Cardiac septum (tissue), 1 donor: ENCODE results near the gene ATP8B3. TPM values are rescaled to one million over a fixed set of nuclear protein-coding genes. Genes with fewer than 3 reads are reported as not detected.

ENCODE experiments used
- DNase-seq: peaks from one replicate; pipeline ENCODE4 v3.0.0-alpha.2; 2020; ENCODE audit warnings: low spot score
- intact Hi-C: fragments of 100-400 bp; cut with DNase I; formaldehyde crosslinking; loops from one replicate; pipeline ENCODE4 v1.14.0; 2022
- total RNA-seq: library from RNA; stranded (reverse); fragmentation: NEBNext Ultra II Directional; extraction: Animal tissue kit (Norgen Biotek cat#: 25700); gene quantifications from one replicate; pipeline ENCODE4 v1.2.1, GENCODE V29; 2021
- donor health status: DM: no; HTN: no; CAD: no.

Gene ATP8B3
- total RNA-seq, 1 donor from 2014 or later, result 0.78 TPM

DNA sequence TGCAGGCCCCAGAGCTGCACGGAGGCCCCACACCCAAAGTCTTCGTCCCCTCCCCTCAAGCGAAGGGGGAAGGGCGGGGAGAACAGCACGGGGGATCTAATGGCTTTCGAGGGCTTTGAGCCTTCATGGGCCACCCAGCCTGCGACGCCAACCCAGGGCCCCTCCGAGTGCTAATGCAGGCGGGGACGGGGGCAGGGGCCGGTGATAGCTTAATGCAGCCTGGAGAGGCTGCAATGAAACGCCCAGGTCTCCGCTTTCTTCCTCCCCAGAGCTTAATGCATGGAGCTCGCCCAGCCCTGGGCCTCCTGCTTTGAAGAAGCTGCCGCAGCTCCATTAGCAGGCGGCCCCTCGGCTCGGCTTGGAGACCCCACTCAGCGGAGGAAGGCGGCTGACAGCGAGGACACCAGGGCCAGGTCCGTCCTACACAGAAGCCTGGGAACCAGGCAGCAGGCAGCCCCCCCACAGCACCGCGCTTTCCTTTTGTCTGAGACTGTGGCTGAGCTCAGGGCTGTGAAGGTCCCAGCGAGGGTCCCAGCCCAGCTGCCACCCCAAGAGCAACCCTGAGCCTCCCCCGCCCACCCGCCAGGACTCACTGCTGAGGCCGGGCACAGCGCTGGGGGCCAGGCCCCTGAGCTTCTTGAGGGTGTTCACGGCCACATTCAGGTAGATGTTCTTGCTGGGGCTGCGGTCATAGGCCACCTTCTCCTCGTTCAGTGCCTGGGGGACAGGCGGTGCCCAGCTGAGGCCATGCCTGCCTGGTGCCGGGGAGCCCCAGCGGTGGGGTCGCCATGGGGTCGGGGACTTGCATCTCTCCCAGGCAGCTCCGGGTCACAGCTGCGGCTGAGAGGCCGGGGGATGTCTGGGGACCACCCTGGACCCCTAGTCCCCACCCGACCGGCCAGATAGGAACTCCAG is 7.5 kb upstream of the ATP8B3 start:
- DNase-seq, result no peak
- intact Hi-C loops, result no loop called here

DNA sequence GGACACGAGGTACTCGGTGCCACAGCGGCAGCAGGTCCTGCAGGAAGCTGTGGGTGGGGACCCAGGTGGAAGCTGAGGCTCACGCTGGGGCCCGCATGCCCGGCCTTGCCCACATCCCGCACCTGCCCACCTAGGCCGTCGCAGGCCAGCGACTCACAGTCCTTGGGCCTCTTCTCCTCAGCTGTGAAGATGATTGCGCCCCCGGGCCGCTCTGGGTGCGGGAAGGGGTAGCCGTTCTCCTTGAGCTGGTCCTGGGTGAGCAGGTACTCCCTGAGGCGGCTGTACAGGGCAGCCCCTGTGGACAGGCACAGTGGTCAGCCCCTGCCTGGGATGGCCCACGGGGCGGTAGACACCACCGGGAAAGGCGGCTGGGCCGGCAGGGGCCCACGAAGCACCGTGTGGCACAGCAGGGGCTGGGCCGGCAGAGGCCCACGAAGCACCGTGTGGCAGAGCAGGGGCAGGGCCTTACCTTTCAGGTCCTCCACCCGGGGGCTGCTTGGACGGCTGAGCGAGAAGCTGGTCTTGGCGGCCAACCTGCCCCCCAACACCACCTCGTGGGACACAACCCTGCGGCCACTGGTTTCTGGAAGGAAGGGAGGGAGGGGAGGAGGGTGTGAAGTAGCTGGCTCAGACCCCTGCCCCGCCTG is 6.6 kb upstream of the ATP8B3 start:
- intact Hi-C loops, result no loop called here
- no peak for DNase-seq

DNA sequence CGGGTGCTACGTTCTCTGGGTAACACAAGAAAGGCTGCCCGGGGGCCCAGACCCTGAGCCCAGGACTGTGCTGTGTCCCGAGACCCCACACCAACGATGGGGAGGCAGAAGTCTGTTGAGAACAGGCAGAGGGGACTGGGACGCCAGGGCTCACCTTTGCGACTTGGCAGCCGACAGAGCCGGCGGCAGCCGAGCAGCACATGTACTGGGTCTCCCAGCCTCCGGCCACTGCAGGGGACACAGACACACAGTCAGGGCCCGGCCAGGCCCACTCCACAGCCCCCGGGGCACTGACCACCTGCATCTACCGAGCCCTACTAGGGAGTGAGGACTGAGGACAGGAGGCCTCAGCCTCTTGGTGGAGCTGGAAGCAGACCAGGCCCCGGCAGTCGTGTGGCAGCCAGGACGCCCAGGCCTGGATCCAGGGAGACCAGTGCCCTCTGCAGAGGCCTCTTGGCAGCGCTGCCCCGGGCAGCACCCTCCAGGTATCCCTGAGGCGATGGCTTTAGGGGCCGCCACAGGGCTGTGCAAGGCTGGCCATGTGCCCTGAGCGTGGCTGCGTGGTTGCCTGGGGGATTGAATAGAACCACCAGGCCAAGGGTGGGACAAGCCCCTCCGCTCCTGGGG is 5.6 kb upstream of the ATP8B3 start:
- intact Hi-C loops, result no loop called here
- no peak for DNase-seq

DNA sequence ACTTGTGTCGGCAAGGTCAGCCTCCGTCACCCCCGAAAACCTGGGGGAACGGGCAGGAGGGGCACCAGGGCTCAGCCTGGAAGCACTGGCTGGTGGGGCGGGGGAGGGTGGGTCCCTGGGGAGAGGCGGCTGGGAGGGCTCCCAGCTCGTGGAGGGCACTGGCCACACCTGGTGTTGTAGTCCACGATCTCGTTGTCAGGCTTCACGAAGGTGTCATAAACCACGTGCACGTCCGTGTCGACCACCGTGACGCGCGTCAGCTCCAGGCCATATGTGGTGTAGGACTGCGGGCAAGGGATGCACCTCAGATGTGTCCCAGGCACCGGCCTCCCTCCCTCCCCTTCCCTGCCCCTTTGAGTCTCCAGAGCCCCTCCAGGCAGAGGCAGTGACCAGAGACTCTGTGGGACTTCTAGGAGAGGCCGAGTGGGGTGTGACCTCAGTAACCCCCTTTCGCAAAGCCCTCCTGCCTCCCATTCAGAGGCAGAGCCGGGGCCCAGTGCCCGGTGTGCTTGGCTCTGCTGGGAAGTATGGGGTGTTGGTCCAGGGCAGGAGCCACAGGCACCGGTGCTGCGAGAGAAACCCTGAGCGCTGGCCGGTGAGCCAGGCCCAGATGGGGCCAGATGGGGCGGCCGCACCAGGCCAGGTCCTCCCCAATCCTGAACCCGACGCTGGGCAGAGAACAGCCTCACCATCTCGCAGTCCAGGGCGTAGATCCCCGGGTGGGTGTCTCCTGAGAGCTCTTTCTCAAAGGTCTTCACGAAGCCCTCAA is 4.6 kb upstream of the ATP8B3 start:
- DNase-seq, result no peak
- intact Hi-C loops, result no loop called here

- DNase-seq, result no peak
- intact Hi-C loops, result no loop called here
These were observed 3.8 kb upstream of the ATP8B3 start for GRCh38 chr19:1815605-1816529.

GRCh38 chr19:1814833-1815604 is 2.9 kb upstream of the ATP8B3 start:
- intact Hi-C loops, result no loop called here
- DNase-seq, result no peak

DNA sequence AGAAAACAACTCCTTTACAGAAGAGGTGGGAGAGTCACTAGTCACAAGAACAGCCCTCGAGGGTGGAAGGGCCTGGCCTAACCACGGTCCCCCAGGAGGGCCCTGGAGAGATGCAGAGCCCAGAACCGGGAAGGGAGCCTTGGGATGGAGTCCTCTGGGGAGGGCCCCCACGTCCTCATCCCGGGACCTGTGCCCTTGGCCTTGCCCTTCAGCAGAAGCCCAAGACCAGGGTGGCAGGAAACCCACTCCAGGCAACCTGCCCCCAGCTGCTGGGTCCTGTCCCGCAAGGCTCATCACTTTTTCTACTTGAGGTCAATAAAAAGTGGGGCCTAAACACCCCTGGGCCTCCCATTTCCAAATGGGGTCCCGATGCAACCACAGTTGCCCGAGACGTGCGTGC is 2.3 kb upstream of the ATP8B3 start:
- no peak for DNase-seq
- intact Hi-C loops, result no loop called here

DNA sequence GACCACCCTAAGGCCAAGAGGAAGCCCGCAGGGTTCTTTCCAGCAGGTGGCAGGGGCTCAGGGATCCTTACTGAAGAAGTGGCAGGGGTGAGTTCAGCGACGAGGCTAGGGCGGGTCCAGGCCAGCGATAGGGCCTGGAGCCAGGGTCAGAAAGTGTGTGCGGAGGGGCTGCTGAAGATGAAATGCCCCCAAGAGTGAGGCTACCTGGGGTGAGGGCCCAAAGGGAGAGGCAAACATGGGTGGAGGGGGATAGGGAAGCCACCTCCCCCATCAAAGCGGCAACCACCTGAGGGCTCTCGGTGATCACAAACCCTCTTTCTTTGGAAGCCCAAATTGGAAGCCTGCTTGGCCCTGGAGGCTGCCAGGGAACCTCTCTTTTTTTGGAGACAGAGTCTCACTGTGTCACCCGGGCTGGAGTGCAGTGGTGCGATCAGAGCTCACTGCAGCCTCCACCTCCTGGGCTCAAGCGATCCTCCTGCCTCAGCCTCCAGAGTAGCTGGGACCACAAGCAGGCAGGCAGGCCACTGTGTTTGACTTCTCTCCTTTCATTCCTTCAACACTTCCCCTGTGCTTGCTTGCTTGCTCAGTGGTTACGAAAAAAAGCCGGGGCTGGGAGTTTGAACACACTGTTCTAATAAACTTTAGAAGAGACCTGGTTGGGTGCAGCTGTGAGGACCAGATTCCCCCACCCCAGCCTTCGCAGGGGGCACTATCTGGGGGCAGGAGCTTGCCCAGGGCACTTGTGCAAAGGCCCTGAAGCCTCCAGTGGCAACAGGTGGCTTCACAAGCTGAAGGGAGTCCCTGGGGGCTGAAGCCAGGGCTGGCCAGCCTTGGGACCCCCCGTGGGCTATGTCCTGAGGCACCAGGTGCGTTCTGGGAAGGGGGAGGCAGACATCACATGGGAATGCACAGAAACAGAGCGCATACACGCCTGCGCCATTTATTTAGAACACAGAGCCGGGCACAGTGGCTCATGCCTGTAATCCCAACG is 1.4 kb upstream of the ATP8B3 start:
- intact Hi-C loops, result no loop called here
- no peak for DNase-seq

- intact Hi-C loops, result no loop called here
These were observed 533 bp upstream of the ATP8B3 start for GRCh38 chr19:1812426-1813191.

GRCh38 chr19:1811472-1811894 is 593 bp downstream of the ATP8B3 start:
- intact Hi-C loops, result no loop called here
- no peak for DNase-seq

More at GRCh38 chr19:1812426-1813191, 533 bp upstream of the ATP8B3 start:
- DNase-seq, result peak; percentile 97

DNA sequence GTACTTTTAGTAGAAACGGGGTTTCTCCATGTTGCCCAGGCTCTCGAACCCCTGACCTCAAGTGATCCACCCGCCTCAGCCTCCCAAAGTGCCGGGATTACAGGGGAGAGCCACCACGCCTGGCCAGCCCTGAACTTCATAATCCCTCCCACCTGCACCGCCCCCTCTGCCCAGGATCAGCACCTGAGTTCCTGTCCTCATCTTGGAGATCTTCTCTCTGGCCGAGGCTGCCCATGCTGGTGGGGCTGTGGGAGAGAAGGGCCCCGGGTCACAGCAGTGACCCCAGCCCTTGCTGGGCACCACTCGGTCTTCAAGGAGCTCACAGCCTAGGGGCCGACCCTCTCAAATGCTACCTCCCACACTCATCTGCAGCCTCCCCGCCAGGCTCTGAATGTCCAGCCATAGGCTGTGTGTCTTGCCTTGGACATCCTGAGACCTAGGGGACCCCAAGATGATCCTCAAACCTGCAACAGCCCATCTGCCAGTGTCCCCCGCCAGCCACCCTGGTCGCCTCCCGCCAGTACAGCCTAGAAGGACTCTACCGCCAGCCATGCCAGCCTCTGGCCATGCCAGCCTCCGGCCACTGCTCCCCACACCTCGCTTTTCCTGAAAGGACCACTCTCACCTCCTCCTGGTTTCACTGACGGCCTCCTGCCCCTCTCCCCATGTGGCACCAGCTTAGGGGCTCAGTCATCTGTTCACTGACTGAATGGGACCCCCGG is 1.5 kb downstream of the ATP8B3 start:
- intact Hi-C loops, result no loop called here
- DNase-seq, result no peak

GRCh38 chr19:1809678-1810077 is 2.4 kb downstream of the ATP8B3 start:
- intact Hi-C loops, result no loop called here
- DNase-seq, result no peak

GRCh38 chr19:1808395-1808731 is 3.7 kb downstream of the ATP8B3 start:
- DNase-seq, result no peak
- intact Hi-C loops, result no loop called here

DNA sequence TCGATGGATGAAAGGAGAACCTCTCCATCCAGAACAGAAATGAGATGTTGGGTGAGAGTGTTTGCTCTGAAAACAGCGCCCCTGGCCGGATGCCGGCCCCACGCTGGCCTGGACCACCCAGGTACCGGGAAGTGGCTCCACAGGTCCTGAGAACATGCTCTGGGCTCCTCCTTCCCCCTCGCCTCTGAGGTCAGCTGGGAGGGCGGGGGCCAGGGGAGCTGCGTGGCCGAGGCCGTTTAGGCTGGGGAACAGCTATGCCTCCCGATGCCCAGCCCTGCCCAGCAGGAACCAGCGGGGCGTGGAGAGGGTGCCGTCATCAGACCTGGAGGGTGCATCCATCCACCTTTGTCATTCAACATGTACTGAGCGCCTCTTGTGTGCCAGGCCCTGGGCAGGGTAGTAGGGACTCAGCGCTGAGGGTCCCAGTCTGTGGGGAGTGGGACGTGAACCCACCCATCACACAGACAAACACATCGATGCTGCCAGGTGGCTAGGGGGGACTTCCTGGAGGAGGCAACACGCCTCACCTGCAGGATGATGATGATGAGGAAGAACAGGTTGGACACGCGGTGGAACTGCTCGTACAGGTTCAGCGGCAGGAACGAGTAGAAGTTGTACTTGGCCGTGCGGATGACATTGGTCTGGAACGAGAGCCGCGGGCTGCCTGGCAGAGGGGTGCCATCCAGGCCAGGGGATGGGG is 4.2 kb downstream of the ATP8B3 start:
- intact Hi-C loops, result no loop called here
- no peak for DNase-seq

GRCh38 chr19:1807030-1807694 is 4.9 kb downstream of the ATP8B3 start:
- intact Hi-C loops, result no loop called here
- DNase-seq, result no peak
